ENCODE measurements around the gene TMEM33. TPM values are rescaled to one million over a fixed set of nuclear protein-coding genes. Genes with fewer than 3 reads are reported as not detected.

The TMEM33 gene
- total RNA-seq (17.6 TPM), polyA plus RNA-seq (ENCODE audit: insufficient read depth in 1 of 8, insufficient read length in 8 of 8, low replicate concordance in 1 of 8) (10 to 100 TPM; 11.9 to 24.5 (median 16.2) TPM)
- long read RNA-seq, donor 1, partial matches to known transcripts = 0 of 1 reads
- long read RNA-seq, donor 1, other reads (novel, unspliced or antisense) = 0 of 1 reads
- long read RNA-seq, donor 2 = 0 reads
- long read RNA-seq, donor 3, full-length matches to known transcripts = 4 of 4 reads
- long read RNA-seq, donor 3, partial matches to known transcripts = 0 of 4 reads
- long read RNA-seq, donor 3, other reads (novel, unspliced or antisense) = 0 of 4 reads
- long read RNA-seq, donor 4, full-length matches to known transcripts = 1 of 1 reads
- long read RNA-seq, donor 4, partial matches to known transcripts = 0 of 1 reads
- long read RNA-seq, donor 4, other reads (novel, unspliced or antisense) = 0 of 1 reads
- long read RNA-seq, donor 5, full-length matches to known transcripts = 5 of 5 reads
- long read RNA-seq, donor 5, partial matches to known transcripts = 0 of 5 reads
- long read RNA-seq, donor 5, other reads (novel, unspliced or antisense) = 0 of 5 reads
- long read RNA-seq, donor 6, full-length matches to known transcripts = 5 of 5 reads
- long read RNA-seq, donor 6, partial matches to known transcripts = 0 of 5 reads
- long read RNA-seq, donor 6, other reads (novel, unspliced or antisense) = 0 of 5 reads
- long read RNA-seq, donor 7, full-length matches to known transcripts = 3 of 3 reads
- long read RNA-seq, donor 7, partial matches to known transcripts = 0 of 3 reads
- long read RNA-seq, donor 7, other reads (novel, unspliced or antisense) = 0 of 3 reads
- long read RNA-seq, donor 8, full-length matches to known transcripts = 1 of 1 reads
- long read RNA-seq, donor 8, partial matches to known transcripts = 0 of 1 reads
- long read RNA-seq, donor 8, other reads (novel, unspliced or antisense) = 0 of 1 reads
- long read RNA-seq, donor 9, full-length matches to known transcripts = 3 of 3 reads
- long read RNA-seq, donor 9, partial matches to known transcripts = 0 of 3 reads
- long read RNA-seq, donor 9, other reads (novel, unspliced or antisense) = 0 of 3 reads
- long read RNA-seq, donor 10, full-length matches to known transcripts = 3 of 3 reads
- long read RNA-seq, donor 10, partial matches to known transcripts = 0 of 3 reads
- long read RNA-seq, donor 10, other reads (novel, unspliced or antisense) = 0 of 3 reads
- long read RNA-seq, donor 11, full-length matches to known transcripts = 5 of 5 reads
- long read RNA-seq, donor 11, partial matches to known transcripts = 0 of 5 reads
- long read RNA-seq, donor 11, other reads (novel, unspliced or antisense) = 0 of 5 reads

GRCh38 chr4:41934901-41935651, at the start of gene TMEM33:
TSS of gene TMEM33 (plus strand) at chr4:41935429. CDS start at chr4:41935485, 56 bp downstream.
- 2% methylated on average over 37 of the region's 49 CpGs for WGBS (ENCODE audit: insufficient coverage)
- Histone ChIP-seq H3K4me1 (ENCODE audit: control insufficient read depth, insufficient read depth, low read length) (peaks cover 8% of the 10 kb centered on the region), H3K27me3 (ENCODE audit: control insufficient read depth, insufficient read depth, low read length) (peaks cover 6% of the 10 kb centered on the region), H3K4me3 (ENCODE audit: low read length) (peak within 1 kb of the TSS; percentile 99), H3K27ac (ENCODE audit: low read length) (peak within 1 kb of the TSS; percentile 86), H3K9me3 (replicated peaks; ENCODE audit: control insufficient read depth, low read depth, low read length) (no peaks in the 10 kb centered on the region), H3K36me3 (ENCODE audit: control insufficient read depth, insufficient read depth, low read length) (peaks cover 6% of the 10 kb centered on the region)
- peak; percentile 96 for DNase-seq

GRCh38 chr4:41885456-41885855, 49.8 kb upstream of the TMEM33 start:
- Histone ChIP-seq H3K4me1 (ENCODE audit: control insufficient read depth, insufficient read depth, low read length) (peaks cover 20% of the 10 kb centered on the region), H3K9me3 (replicated peaks; ENCODE audit: control insufficient read depth, low read depth, low read length) (no peaks in the 10 kb centered on the region), H3K27ac (ENCODE audit: low read length) (no peak overlapping the region), H3K4me3 (ENCODE audit: low read length) (no peak overlapping the region), H3K27me3 (ENCODE audit: control insufficient read depth, insufficient read depth, low read length) (peaks cover 58% of the 10 kb centered on the region), H3K36me3 (ENCODE audit: control insufficient read depth, insufficient read depth, low read length) (no peaks in the 10 kb centered on the region)
- WGBS (ENCODE audit: insufficient coverage) = 50% methylated on average over 1 of the region's 1 CpG
- DNase-seq = no peak

GRCh38 chr4:41887277-41887676, 48.0 kb upstream of the TMEM33 start:
- Histone ChIP-seq H3K9me3 (replicated peaks; ENCODE audit: control insufficient read depth, low read depth, low read length) (no peaks in the 10 kb centered on the region), H3K36me3 (ENCODE audit: control insufficient read depth, insufficient read depth, low read length) (no peaks in the 10 kb centered on the region), H3K4me1 (ENCODE audit: control insufficient read depth, insufficient read depth, low read length) (peaks cover 4% of the 10 kb centered on the region), H3K4me3 (ENCODE audit: low read length) (no peak overlapping the region), H3K27me3 (ENCODE audit: control insufficient read depth, insufficient read depth, low read length) (peaks cover 40% of the 10 kb centered on the region), H3K27ac (ENCODE audit: low read length) (no peak overlapping the region)
- WGBS (ENCODE audit: insufficient coverage) = no CpG with 5 or more reads among the region's 2 CpGs
- no peak for DNase-seq

GRCh38 chr4:41887821-41888686, 47.2 kb upstream of the TMEM33 start:
- H3K27ac ChIP-seq (ENCODE audit: low read length) = no peak overlapping the region
- H3K36me3 ChIP-seq (ENCODE audit: control insufficient read depth, insufficient read depth, low read length) = no peaks in the 10 kb centered on the region
- peaks cover 34% of the 10 kb centered on the region for H3K27me3 ChIP-seq (ENCODE audit: control insufficient read depth, insufficient read depth, low read length)
- DNase-seq = peak; percentile 51
- no peak overlapping the region for H3K4me3 ChIP-seq (ENCODE audit: low read length)
- H3K9me3 ChIP-seq (replicated peaks; ENCODE audit: control insufficient read depth, low read depth, low read length) = no peaks in the 10 kb centered on the region
- WGBS (ENCODE audit: insufficient coverage) = no CpG with 5 or more reads among the region's 3 CpGs
- H3K4me1 ChIP-seq (ENCODE audit: control insufficient read depth, insufficient read depth, low read length) = no peaks in the 10 kb centered on the region

- H3K36me3 ChIP-seq (ENCODE audit: control insufficient read depth, insufficient read depth, low read length) = no peaks in the 10 kb centered on the region
- no peaks in the 10 kb centered on the region for H3K9me3 ChIP-seq (replicated peaks; ENCODE audit: control insufficient read depth, low read depth, low read length)
- peaks cover 33% of the 10 kb centered on the region for H3K27me3 ChIP-seq (ENCODE audit: control insufficient read depth, insufficient read depth, low read length)
- DNase-seq = no peak
- 88% methylated on average over 1 of the region's 1 CpG for WGBS (ENCODE audit: insufficient coverage)
- H3K4me1 ChIP-seq (ENCODE audit: control insufficient read depth, insufficient read depth, low read length) = no peaks in the 10 kb centered on the region
- no peak overlapping the region for H3K27ac ChIP-seq (ENCODE audit: low read length)
- H3K4me3 ChIP-seq (ENCODE audit: low read length) = no peak overlapping the region
These were observed 46.5 kb upstream of the TMEM33 start for GRCh38 chr4:41888687-41889074.

- Histone ChIP-seq H3K4me1 (ENCODE audit: control insufficient read depth, insufficient read depth, low read length) (no peaks in the 10 kb centered on the region), H3K9me3 (replicated peaks; ENCODE audit: control insufficient read depth, low read depth, low read length) (no peaks in the 10 kb centered on the region), H3K36me3 (ENCODE audit: control insufficient read depth, insufficient read depth, low read length) (no peaks in the 10 kb centered on the region), H3K27ac (ENCODE audit: low read length) (no peak overlapping the region), H3K4me3 (ENCODE audit: low read length) (no peak overlapping the region), H3K27me3 (ENCODE audit: control insufficient read depth, insufficient read depth, low read length) (peaks cover 33% of the 10 kb centered on the region)
- DNase-seq = no peak
- no CpG with 5 or more reads among the region's 1 CpG for WGBS (ENCODE audit: insufficient coverage)
These were observed 45.9 kb upstream of the TMEM33 start for GRCh38 chr4:41889317-41889716.

- 50% methylated on average over 1 of the region's 2 CpGs for WGBS (ENCODE audit: insufficient coverage)
- DNase-seq = no peak
- H3K27me3 ChIP-seq (ENCODE audit: control insufficient read depth, insufficient read depth, low read length) = peaks cover 28% of the 10 kb centered on the region
These were observed 45.1 kb upstream of the TMEM33 start for GRCh38 chr4:41890085-41890484.

GRCh38 chr4:41896648-41897047, 38.6 kb upstream of the TMEM33 start:
- no peaks in the 10 kb centered on the region for H3K9me3 ChIP-seq (replicated peaks; ENCODE audit: control insufficient read depth, low read depth, low read length)
- no peak overlapping the region for H3K4me3 ChIP-seq (ENCODE audit: low read length)
- H3K27me3 ChIP-seq (ENCODE audit: control insufficient read depth, insufficient read depth, low read length) = peaks cover 12% of the 10 kb centered on the region
- no peaks in the 10 kb centered on the region for H3K4me1 ChIP-seq (ENCODE audit: control insufficient read depth, insufficient read depth, low read length)
- H3K27ac ChIP-seq (ENCODE audit: low read length) = no peak overlapping the region
- H3K36me3 ChIP-seq (ENCODE audit: control insufficient read depth, insufficient read depth, low read length) = no peaks in the 10 kb centered on the region
- DNase-seq = no peak

More at GRCh38 chr4:41890085-41890484, 45.1 kb upstream of the TMEM33 start:
- Histone ChIP-seq H3K4me3 (ENCODE audit: low read length) (no peak overlapping the region), H3K4me1 (ENCODE audit: control insufficient read depth, insufficient read depth, low read length) (no peaks in the 10 kb centered on the region), H3K9me3 (replicated peaks; ENCODE audit: control insufficient read depth, low read depth, low read length) (no peaks in the 10 kb centered on the region), H3K27ac (ENCODE audit: low read length) (no peak overlapping the region), H3K36me3 (ENCODE audit: control insufficient read depth, insufficient read depth, low read length) (no peaks in the 10 kb centered on the region)

GRCh38 chr4:41897698-41898097, 37.5 kb upstream of the TMEM33 start:
- no CpG with 5 or more reads among the region's 1 CpG for WGBS (ENCODE audit: insufficient coverage)
- no peaks in the 10 kb centered on the region for H3K9me3 ChIP-seq (replicated peaks; ENCODE audit: control insufficient read depth, low read depth, low read length)
- no peak overlapping the region for H3K4me3 ChIP-seq (ENCODE audit: low read length)
- no peaks in the 10 kb centered on the region for H3K4me1 ChIP-seq (ENCODE audit: control insufficient read depth, insufficient read depth, low read length)
- no peak for DNase-seq
- peaks cover 12% of the 10 kb centered on the region for H3K27me3 ChIP-seq (ENCODE audit: control insufficient read depth, insufficient read depth, low read length)
- no peaks in the 10 kb centered on the region for H3K36me3 ChIP-seq (ENCODE audit: control insufficient read depth, insufficient read depth, low read length)
- no peak overlapping the region for H3K27ac ChIP-seq (ENCODE audit: low read length)

Measured in muscle of leg (tissue), 16 donors.